Activated CD8-positive, alpha-beta memory T cell treated with anti-CD3 and anti-CD28 coated beads for 36 hours (primary cell): ENCODE data around the gene WDR37. TPM values are rescaled to one million over a fixed set of nuclear protein-coding genes. Genes with fewer than 3 reads are reported as not detected.
"Not testable (repeated sequence)": the region's sequence is repeated elsewhere in the genome, so short reads cannot be mapped to it uniquely, and the experiment has no call there.

Source experiments
- CTCF ChIA-PET: fragments of 350-600 bp; sonication (Branson Sonifier 250); formaldehyde crosslinking; loops from one replicate; lab custom pipeline; 2021; ENCODE audit warnings: antibody characterized with exemption; lab: Charles Lee
- POLR2A ChIA-PET: fragments of 350-600 bp; sonication (Branson Sonifier 250); formaldehyde crosslinking; loops from one replicate; lab custom pipeline; 2021; ENCODE audit warnings: antibody characterized with exemption; lab: Charles Lee
- total RNA-seq, 2 experiments: library from RNA; stranded (reverse); gene quantifications; one replicate each; pipeline ENCODE4 v1.2.3, GENCODE V29; 2021

WDR37 gene
- total RNA-seq, 2 experiments from 2014 or later, result 13.5 to 16.7 TPM

- ChIA-PET CTCF (no interaction called here), POLR2A (interaction anchor here (0.7 kb wide), 1 partner anchor 134 kb away, joined by 6 read pairs; no protein-coding TSS in a partner anchor)
Observed at GRCh38 chr10:1063232-1063865, 7.2 kb downstream of the WDR37 start.

DNA sequence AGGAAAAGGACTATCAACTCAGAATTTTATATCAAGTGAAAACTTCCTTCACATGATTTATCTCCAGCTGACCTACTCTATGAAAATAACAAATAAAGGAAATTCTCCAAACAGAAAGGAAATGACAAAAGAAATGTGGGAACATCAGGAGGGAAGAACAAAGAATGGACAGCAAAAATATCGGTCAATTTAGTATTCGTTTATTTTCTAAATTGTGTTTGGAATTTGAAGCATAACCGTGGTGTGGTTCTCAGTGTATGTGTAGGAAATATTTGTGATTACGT is 8.7 kb downstream of the WDR37 start:
- ChIA-PET CTCF (no interaction called here), POLR2A (no interaction called here)

DNA sequence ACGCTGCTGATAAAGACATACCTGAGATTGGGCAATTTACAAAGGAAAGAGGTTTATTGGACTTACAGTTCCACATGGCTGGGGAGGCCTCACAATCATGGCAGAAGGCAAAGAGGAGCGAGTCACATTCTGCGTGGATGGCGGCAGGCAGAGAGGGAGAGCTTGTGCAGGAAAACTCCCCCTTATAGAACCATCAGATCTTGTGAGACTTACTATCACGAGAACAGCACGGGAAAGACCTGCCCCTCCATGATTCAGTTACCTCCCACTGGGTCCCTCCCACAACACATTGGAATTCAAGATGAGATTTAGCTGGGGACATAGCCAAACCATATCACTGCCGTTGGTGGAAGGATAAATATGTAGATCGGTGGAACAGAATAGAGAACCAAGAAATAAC is 10.5 kb downstream of the WDR37 start:
- POLR2A ChIA-PET, CTCF ChIA-PET: not testable (repeated sequence)

GRCh38 chr10:1068380-1069361 is 12.5 kb downstream of the WDR37 start:
- CTCF ChIA-PET, result no interaction called here
- POLR2A ChIA-PET, result interaction anchor here (1.2 kb wide), 1 partner anchor 20 kb away, joined by 4 read pairs; the partner anchor contains the start of gene IDI1

DNA sequence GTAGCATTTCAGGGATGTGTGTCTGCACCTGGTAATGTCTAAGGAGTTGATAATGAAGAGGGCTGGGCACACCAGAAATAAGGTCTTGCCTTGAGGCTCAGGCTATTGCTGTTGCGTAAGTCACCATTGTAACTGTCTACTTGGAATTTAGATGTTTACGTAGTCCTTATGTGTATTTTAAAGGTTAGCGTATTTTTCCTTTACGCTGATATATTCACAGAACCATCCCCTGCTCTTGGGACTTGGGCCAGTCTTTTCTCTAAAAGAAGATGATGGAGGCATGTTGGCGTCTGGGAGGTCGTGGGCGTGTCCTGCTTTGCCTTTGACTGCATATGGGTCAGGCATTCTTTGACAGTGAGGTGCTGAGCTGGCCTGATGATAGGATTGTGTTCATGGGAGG is 14.7 kb downstream of the WDR37 start:
- ChIA-PET POLR2A (no interaction called here), CTCF (no interaction called here)

GRCh38 chr10:1074052-1074747 is 18.0 kb downstream of the WDR37 start:
- ChIA-PET POLR2A (interaction anchor here (0.5 kb wide), 1 partner anchor 85 kb away, joined by 9 read pairs; no protein-coding TSS in a partner anchor), CTCF (no interaction called here)

DNA sequence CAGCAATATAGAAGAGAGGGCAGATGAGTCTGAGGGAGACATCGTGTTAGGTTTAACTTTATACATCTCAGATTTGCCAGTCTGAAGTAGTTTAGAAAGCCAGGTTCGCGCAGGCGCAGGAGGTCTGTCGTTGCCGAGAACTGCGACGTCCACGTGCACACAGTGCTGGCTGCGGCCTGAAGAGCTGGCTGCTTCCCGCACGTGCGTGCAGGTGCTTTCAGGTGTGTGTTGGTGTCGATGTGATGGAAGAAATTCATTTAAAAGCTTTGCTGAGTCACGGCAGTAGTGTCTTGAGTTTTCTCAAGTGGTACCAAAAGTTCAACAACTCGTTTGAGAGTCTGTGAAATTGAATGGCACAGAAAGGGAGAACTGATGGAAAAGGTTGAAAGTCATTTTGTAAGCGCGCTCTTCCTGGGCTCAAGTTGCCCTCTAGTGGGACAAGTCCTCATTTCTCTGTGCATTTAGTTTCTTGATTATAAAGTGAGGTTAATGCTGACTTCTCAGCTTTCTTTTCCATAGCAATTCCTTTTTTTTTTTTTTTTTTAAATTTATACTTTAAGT is 18.6 kb downstream of the WDR37 start:
- ChIA-PET POLR2A (no interaction called here), CTCF (interaction anchor here (0.6 kb wide), 1 partner anchor 677 kb away, joined by 3 read pairs; no protein-coding TSS in a partner anchor)

GRCh38 chr10:1078668-1079067 is 22.5 kb downstream of the WDR37 start:
- ChIA-PET CTCF (no interaction called here), POLR2A (no interaction called here)

DNA sequence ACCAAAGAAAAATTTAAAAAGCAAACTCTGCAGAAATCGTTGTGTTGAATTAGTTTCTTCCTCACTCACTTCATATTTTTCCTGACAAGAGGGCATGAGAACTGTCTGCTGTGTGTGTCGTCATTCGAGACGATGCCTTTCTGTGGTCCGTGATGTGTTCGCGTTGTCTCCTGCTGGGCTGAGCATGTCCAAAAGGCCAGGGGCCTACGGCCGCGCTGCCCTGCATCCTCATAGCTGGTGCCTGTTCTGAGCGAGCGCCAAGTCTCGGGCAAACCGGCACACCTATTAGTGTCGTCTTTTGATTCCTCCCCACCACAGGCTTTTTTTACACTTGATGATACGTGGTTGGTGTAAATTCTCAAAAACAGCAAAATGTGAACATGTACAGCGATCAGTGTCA is 27.4 kb downstream of the WDR37 start:
- ChIA-PET POLR2A (no interaction called here), CTCF (no interaction called here)

- POLR2A ChIA-PET, result no interaction called here
Observed at GRCh38 chr10:1084011-1084950, 28.1 kb downstream of the WDR37 start.

GRCh38 chr10:1085258-1085657 is 29.1 kb downstream of the WDR37 start:
- POLR2A ChIA-PET, result no interaction called here
- CTCF ChIA-PET, result no interaction called here

More at GRCh38 chr10:1084011-1084950, 28.1 kb downstream of the WDR37 start:
- CTCF ChIA-PET, result no interaction called here

GRCh38 chr10:1086787-1087186 is 30.6 kb downstream of the WDR37 start:
- POLR2A ChIA-PET, result no interaction called here
- CTCF ChIA-PET, result no interaction called here

DNA sequence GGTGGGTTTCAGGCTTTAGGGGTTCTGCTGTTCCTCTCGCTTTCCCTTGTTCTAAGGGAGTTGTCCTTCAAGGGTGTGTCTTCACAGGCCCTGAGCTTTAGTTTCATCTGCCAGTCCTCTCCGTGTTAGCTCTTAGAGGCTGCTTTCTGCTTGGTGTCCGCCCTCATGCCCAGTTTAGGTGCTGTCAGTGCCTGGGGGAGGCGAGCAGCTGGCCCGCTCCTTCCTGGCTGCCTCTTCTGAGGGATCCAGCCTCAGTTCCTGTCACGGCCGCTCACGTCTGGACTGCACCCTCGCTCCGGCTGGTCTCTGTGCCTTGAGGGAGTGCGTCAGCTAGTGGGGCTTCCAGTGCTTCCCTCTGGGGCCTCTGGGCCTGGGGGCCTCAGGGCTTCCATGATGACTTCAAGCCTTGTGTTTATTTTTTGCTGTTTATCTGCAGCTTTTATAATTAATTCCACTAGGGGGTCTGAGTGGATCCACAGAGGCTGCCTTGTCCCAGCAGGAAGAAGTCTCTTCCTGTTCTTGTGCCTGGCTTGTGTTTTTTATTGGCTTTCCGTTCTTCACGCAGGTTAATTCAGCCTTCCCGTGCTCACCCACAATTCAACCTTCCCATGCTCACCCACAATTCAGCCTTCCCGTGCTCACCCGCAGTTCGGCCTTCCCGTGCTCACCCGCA is 33.0 kb downstream of the WDR37 start:
- ChIA-PET CTCF (no interaction called here), POLR2A (no interaction called here)

GRCh38 chr10:1090696-1091095 is 34.5 kb downstream of the WDR37 start:
- POLR2A ChIA-PET, result no interaction called here
- CTCF ChIA-PET, result no interaction called here

- ChIA-PET POLR2A (no interaction called here), CTCF (no interaction called here)
Observed at GRCh38 chr10:1093696-1094095, 37.5 kb downstream of the WDR37 start.

- POLR2A ChIA-PET, result no interaction called here
- CTCF ChIA-PET, result no interaction called here
Observed at GRCh38 chr10:1094112-1095057, 38.2 kb downstream of the WDR37 start.

DNA sequence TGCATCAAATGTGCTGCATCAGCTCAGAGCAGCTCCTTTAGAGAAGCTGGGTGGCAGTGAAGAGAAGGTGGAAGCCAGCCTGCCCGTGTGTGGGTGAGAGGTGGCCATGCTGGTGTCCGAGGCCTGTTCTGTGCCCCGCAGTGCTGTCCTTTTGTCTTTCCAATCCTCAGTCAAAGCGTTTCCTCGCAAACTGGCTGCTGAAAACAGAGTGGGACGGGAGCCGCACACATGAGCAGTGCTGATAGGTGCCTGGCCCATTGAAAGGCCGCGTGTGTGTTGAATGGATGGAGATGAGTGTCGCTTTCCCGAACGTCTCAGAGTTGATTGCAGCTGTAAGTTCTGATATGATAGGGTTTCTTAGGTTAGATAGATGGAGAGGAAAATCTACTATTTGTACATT is 39.3 kb downstream of the WDR37 start:
- POLR2A ChIA-PET, result no interaction called here
- CTCF ChIA-PET, result no interaction called here
